GM19023 (cell line): ENCODE results near the gene TAC3.
"Not testable (repeated sequence)": the region's sequence is repeated elsewhere in the genome, so short reads cannot be mapped to it uniquely, and the experiment has no call there.

Experiments
- ATAC-seq: cut with Tn5 transposase; IDR thresholded peaks from one replicate; pipeline ENCODE4 v1.9.1; 2021; ENCODE audit warnings: mild to moderate bottlenecking, moderate library complexity; ENCODE audit not compliant: unreplicated experiment

The TAC3 gene

DNA sequence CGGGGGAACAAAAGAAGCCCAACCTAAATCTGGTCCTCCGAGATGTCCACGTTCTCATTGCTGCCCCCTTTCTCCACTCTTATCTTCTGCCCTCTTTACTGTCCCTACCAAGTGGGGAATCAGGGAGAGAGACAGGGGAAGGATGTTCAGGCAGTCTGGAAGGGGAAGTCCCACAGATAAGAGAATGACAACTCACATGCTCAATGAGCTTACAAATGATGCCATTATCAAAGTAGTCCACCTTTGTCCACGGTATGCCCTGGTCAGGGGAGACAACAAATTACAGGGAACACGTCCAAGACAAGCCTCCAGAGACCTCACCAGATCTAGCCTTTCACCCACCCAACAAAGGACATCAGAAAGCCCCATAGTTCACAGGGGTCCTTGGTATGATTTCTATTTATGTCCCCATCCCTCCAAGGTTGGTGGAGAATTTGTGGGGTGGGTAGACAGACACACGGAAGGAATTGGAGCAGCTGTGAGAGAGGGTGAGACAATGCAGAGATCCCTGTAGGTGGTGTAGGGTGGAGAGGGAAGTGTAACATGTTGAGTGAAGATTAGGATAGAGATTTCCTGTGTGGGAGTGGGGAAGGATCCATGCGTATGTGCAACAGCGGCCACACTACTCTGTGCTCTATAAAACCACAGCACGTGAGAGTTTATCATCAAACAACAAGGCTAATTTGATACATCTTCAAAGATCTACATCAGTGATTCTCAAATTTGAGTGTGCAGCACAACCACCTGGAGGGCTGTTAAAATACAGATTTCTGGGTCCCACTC is 22.9 kb upstream of the TAC3 start:
- no peak for ATAC-seq

DNA sequence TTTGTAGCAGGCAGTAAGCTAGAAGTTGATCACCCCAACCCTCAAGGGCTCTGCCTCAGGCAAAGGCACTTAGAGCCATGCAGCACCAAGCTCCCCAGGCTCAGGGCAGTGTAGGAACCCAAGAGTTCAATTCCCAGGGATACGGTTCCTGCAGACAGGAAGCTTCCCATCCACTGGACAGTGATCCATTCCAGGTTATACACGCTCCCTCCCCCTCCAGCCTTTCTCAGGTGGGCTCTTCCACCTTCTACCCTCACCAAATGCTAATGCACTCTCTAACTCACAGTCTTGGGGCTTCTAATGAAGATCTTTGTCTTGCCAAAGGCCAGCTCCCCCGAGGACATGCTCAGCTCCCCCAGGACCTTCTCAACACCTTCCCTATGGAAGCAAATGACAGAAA is 20.9 kb upstream of the TAC3 start:
- no peak for ATAC-seq

DNA sequence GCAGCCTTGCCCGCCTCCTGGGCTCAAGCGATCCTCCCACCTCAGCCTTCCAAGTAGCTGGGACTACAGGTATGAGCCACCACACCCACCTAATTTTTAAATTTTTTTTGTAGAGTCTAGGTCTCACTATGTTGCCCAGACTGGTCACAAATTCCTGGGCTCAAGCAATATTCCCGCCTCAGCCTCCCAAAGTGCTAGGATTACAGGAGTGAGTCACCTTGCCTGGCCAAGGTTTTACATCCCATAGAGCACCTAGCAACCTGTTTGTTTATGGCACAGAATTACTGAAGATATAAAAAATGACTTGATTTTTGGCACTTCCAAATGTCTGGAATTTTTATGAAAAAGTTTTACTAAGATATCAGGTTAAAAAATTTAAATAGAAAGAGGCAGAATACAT is 17.1 kb upstream of the TAC3 start:
- ATAC-seq, result no peak

GRCh38 chr12:57031789-57032188 is 15.5 kb upstream of the TAC3 start:
- ATAC-seq, result no peak

GRCh38 chr12:57031138-57031725 is 14.9 kb upstream of the TAC3 start:
- no peak for ATAC-seq

- ATAC-seq, result no peak
These were observed 13.1 kb upstream of the TAC3 start for GRCh38 chr12:57029457-57029856.

GRCh38 chr12:57027805-57028153 is 11.4 kb upstream of the TAC3 start:
- no peak for ATAC-seq

- no peak for ATAC-seq
These were observed 10.9 kb upstream of the TAC3 start for GRCh38 chr12:57027011-57027804.

- ATAC-seq, result no peak
These were observed 8.9 kb upstream of the TAC3 start for GRCh38 chr12:57025196-57025595.

DNA sequence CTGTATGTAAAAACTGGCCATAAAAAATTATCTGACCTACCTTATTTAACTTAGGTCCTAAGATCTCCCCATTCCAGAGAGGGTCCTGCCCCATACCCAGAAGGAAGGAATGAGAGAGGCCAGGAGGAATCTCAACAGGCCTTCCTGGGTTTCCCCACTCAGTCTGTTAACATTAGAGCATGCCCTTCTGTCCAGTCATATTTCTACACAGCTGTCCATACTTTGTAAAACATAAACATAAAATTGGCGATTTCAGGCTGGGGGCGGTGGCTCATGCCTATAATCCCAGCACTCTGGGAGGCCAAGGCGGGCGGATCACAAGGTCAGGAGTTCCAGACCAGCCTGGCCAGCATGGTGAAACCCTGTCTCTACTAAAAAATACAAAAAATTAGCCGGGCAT is 6.0 kb upstream of the TAC3 start:
- ATAC-seq, result not testable (repeated sequence)

- ATAC-seq, result no peak
These were observed 3.8 kb upstream of the TAC3 start for GRCh38 chr12:57019983-57020719.

GRCh38 chr12:57018906-57019305 is 2.6 kb upstream of the TAC3 start:
- ATAC-seq, result no peak

- not testable (repeated sequence) for ATAC-seq
These were observed 2.0 kb upstream of the TAC3 start for GRCh38 chr12:57018353-57018752.

- ATAC-seq, result peak; percentile 78
These were observed 3.5 kb downstream of the TAC3 start for GRCh38 chr12:57012600-57013465.

- ATAC-seq, result no peak
These were observed 4.6 kb downstream of the TAC3 start for GRCh38 chr12:57011438-57012424.

DNA sequence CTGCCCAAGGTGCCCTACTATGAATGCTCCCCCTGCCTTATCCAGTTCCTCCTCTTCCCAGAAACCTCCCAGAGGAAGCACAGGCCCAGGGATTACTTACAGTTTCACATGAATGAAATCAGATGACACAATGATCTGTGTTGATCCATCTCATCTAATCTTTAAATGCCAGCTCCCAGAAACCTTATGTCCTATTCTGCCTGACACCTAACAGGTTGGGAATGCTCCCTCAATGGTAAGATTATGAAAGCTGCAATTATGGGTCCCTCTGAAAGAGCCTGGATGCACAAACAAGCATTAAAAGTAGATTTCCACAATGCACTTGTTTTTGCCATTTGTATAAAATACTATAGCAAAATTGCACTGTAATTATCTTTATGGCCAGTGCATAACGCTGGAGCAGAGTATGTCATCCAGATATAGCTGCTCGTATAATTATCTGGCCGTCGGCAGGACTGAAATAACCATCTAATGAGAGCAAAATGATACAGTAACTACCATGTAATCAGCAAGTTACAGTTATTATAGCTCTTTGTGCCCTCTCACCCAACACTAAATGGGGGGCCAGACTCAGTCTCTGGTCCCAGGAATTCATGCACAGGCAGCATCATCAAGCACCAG is 5.6 kb downstream of the TAC3 start:
- ATAC-seq, result no peak

DNA sequence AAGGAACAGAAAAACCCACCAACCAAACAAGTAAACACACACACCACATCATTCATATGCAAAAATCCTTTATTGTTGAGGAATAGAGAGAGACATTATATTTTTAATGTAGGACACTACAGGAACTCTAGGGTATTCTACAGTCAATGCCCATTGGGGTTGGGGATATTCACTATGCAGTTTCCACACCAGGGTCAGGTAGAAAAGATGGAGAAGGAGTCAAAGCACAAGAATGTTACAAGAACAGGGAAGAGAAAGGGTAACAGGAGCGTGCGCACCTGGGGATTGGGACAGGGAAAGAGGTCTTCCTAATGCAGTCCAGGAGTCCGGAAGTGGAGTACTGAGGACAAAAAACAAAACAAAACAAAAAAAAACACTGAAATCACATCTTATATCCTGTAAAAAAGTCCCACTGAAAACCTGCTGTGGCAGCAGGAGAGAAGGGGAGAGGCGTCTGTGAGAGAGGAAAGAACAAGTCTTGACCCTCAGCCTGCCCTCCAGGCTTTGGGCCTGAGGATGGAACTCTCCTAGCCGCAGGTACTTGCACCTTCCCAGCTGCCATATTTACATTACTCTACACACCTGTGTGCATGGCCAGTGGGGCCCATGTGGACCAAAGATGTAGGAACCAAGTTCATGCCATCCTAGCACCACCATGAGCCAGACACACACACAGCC is 6.2 kb downstream of the TAC3 start:
- no peak for ATAC-seq

DNA sequence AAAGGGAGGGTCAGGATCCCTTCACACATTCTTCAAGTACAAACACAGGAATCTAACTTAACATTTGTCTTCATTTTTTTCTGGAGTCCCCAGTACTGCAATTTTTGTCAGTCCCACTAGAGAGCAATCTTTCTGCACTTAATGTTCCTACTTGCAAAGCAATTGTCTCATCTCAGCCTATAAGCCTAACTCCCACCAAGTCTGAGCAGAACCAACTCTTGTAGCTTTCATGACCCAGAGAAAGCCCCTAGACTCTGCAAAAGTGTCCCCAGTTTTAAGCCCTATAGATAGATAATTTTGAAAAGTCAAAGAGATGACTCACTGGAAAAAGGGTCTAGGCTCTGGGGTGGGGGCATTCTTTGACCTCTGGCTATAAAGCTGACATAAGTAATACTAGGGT is 8.2 kb downstream of the TAC3 start:
- ATAC-seq, result no peak
